GM12878 (cell line): ENCODE measurements around the gene COX11. TPM values are rescaled to one million over a fixed set of nuclear protein-coding genes. Genes with fewer than 3 reads are reported as not detected.

Experiments used
- BMI1 ChIP-seq: fragments of 450-650 bp; IDR thresholded peaks from 2 replicates; pipeline ENCODE4 v1.6.1; 2016; ENCODE audit warnings: mild to moderate bottlenecking, moderate library complexity, borderline replicate concordance
- CHD1 ChIP-seq: IDR thresholded peaks from 2 replicates; pipeline ENCODE4 v1.6.1; 2012; ENCODE audit warnings: low read depth, low read length, improper control_type of control experiment
- ETV6 ChIP-seq, 2 experiments: fragments of 450-650 bp in 1 of 2; IDR thresholded peaks in 1 of 2; conservative IDR thresholded peaks in 1 of 2; 2 replicates each; pipeline ENCODE4 v1.6.1; 2014; ENCODE audit warnings: antibody characterized with exemption in 1 of 2, borderline replicate concordance in 1 of 2, low read depth in 1 of 2, mild to moderate bottlenecking in 1 of 2, moderate library complexity in 1 of 2
- IRF5 ChIP-seq: fragments of 450-650 bp; IDR thresholded peaks from 2 replicates; pipeline ENCODE4 v1.6.1; 2017; ENCODE audit warnings: borderline replicate concordance
- LARP7 ChIP-seq: fragments of 450-650 bp; IDR thresholded peaks from 2 replicates; pipeline ENCODE4 v1.6.1; 2017; ENCODE audit warnings: mild to moderate bottlenecking
- RFX5 ChIP-seq: IDR thresholded peaks from 2 replicates; pipeline ENCODE4 v1.6.1; 2011; ENCODE audit warnings: low read depth, low read length, improper control_type of control experiment
- SPI1 ChIP-seq: IDR thresholded peaks from 2 replicates; pipeline ENCODE4 v1.6.1; 2011; ENCODE audit warnings: low read depth, mild to moderate bottlenecking, low read length, moderate library complexity, borderline replicate concordance; ENCODE audit not compliant: insufficient read depth
- SRF ChIP-seq, 2 experiments: IDR thresholded peaks; 2 replicates each; pipeline ENCODE4 v1.6.1; 2011; ENCODE audit warnings: low read depth in 2 of 2, low read length in 2 of 2, mild to moderate bottlenecking in 1 of 2, moderate library complexity in 1 of 2
- SUPT20H ChIP-seq: IDR thresholded peaks from 2 replicates; pipeline ENCODE4 v1.6.1; 2011; ENCODE audit warnings: low read depth, mild to moderate bottlenecking, low read length, moderate library complexity, borderline replicate concordance; ENCODE audit not compliant: control insufficient read depth
- ZBTB40 ChIP-seq: fragments of 450-650 bp; IDR thresholded peaks from 2 replicates; pipeline ENCODE4 v1.6.1; 2016; ENCODE audit warnings: mild to moderate bottlenecking, moderate library complexity, borderline replicate concordance
- ZNF384 ChIP-seq: IDR thresholded peaks from 2 replicates; pipeline ENCODE4 v1.6.1; 2012; ENCODE audit warnings: low read depth, mild to moderate bottlenecking, low read length, improper control_type of control experiment, borderline replicate concordance
- ZSCAN29 ChIP-seq: fragments of 450-650 bp; IDR thresholded peaks from 2 replicates; pipeline ENCODE4 v1.6.1; 2017; ENCODE audit warnings: mild to moderate bottlenecking, moderate library complexity
- polyA plus RNA-seq, 11 experiments: library from polyadenylated mRNA; depleted of rRNA in 4 of 11; unstranded in 6 of 11; stranded (reverse) in 5 of 11; fragments of >200 nt; fragmentation: Nextera tagmentation in 4 of 11; fragmentation: Illumina TruSeq in 1 of 11; extraction: Ambion mirVana in 4 of 11; extraction: Trizol in 1 of 11; gene quantifications; 1 replicate in 1 of 11; 2 replicates in 10 of 11; pipeline versions ENCODE4 v1.2.1 to v1.2.3, GENCODE V29; 2011 to 2016; ENCODE audit warnings: inconsistent platforms in 2 of 11, missing spikeins in 2 of 11, low read depth in 1 of 11
- total RNA-seq, 4 experiments: library from RNA; depleted of rRNA in 3 of 4; stranded (reverse); fragments of >200 nt in 3 of 4; fragmentation: Illumina TruSeq in 1 of 4; extraction: Trizol in 1 of 4; gene quantifications; 2 replicates each; pipeline versions ENCODE4 v1.2.1 to v1.2.3, GENCODE V29; 2013 to 2021

COX11 gene
- total and polyA plus RNA-seq, 10 of the 15 experiments (the other 5 are each of a cell fraction or from before 2014, with no cell fraction given), result 13.8 to 69.4 (median 50.8) TPM

GRCh38 chr17:54968262-54968987 is at the start of gene COX11, which contains the start of gene STXBP4 (continued):
- TF ChIP-seq ZBTB40, result peak; percentile 74
- TF ChIP-seq ETV6 (conservative IDR thresholded peaks at IDR 0.05 in 1 of 2, IDR thresholded peaks at IDR 0.05 in 1 of 2; ENCODE audit: borderline replicate concordance in 1 of 2, low read depth in 1 of 2), result no peak
- no peak for TF ChIP-seq ZNF384
- TF ChIP-seq LARP7, result no peak
- no peak for TF ChIP-seq SUPT20H
- peak; percentile 95 for TF ChIP-seq IRF5
- TF ChIP-seq RFX5, result no peak
- no peak for TF ChIP-seq SPI1
- no peak for TF ChIP-seq SRF (IDR thresholded peaks at IDR 0.05; ENCODE audit: low read depth in 2 of 2, low read length in 2 of 2)
- TF ChIP-seq CHD1, result no peak
- TF ChIP-seq ZSCAN29, result no peak
- peak; percentile 89 for TF ChIP-seq BMI1
